Progenitor cell of endocrine pancreas (in vitro differentiated cells): ENCODE measurements around the gene SLC18A2. TPM values are rescaled to one million over a fixed set of nuclear protein-coding genes. Genes with fewer than 3 reads are reported as not detected.

Source experiments
- DNase-seq: peaks from one replicate; pipeline ENCODE4 v3.0.0; 2021; ENCODE audit warnings: low spot score; ENCODE audit not compliant: unreplicated experiment
- H3K27ac Mint-ChIP-seq: 2 replicates; pipeline ENCODE4 v1.8.0; 2021; ENCODE audit warnings: mild to moderate bottlenecking, moderate library complexity, mixed read lengths
- H3K27me3 Mint-ChIP-seq: 2 replicates; pipeline ENCODE4 v1.8.0; 2021; ENCODE audit warnings: mixed read lengths
- H3K36me3 Mint-ChIP-seq: 2 replicates; pipeline ENCODE4 v1.8.0; 2022; ENCODE audit warnings: mixed read lengths; ENCODE audit not compliant: insufficient read depth
- H3K4me1 Mint-ChIP-seq: 2 replicates; pipeline ENCODE4 v1.8.0; 2021; ENCODE audit warnings: low read depth, mixed read lengths
- H3K4me3 Mint-ChIP-seq: 2 replicates; pipeline ENCODE4 v1.8.0; 2021; ENCODE audit warnings: low read depth, mild to moderate bottlenecking, moderate library complexity, mixed read lengths
- H3K9me3 Mint-ChIP-seq: 2 replicates; pipeline ENCODE4 v1.8.0; 2021; ENCODE audit warnings: low read depth, mixed read lengths
- total RNA-seq: library from RNA; stranded (reverse); gene quantifications from 2 replicates; pipeline ENCODE4 v1.2.1, GENCODE V29; 2021
- TF ChIP-seq, protein P1 (sequence below): fragments of 200-600 bp; sonication (generic); IDR thresholded peaks from one replicate; pipeline ENCODE4 v1.5.0; 2021; ENCODE audit warnings: antibody characterized with exemption, mild to moderate bottlenecking; ENCODE audit not compliant: unreplicated experiment

Gene SLC18A2
- total RNA-seq, 1 donor from 2014 or later = 0.17 TPM

DNA sequence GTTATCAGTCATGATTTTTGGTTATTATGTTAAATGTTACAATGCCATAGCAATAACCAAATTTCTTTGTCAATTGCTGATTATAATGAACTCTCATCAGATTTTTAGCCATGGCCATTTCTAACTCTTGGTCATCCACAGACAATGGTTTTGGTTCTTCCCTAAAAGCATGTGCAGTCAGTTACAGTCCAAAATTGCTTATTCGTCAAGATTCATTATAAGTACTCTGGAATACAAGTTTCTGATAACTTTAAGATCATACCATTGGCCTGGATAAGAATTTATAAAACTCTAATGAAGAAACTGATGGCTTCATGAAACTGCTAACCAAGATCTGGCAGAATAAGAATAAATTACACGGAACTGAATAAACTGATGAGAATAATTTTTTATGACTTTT lies 83.5 kb downstream of the SLC18A2 start:
- Mint-ChIP-seq H3K4me1 (no peaks in the 10 kb centered on the region), H3K27ac (no peak overlapping the region), H3K27me3 (no peaks in the 10 kb centered on the region), H3K9me3 (no peaks in the 10 kb centered on the region), H3K36me3 (peaks cover 4% of the 10 kb centered on the region), H3K4me3 (no peak overlapping the region)
- TF ChIP-seq, protein P1, sequence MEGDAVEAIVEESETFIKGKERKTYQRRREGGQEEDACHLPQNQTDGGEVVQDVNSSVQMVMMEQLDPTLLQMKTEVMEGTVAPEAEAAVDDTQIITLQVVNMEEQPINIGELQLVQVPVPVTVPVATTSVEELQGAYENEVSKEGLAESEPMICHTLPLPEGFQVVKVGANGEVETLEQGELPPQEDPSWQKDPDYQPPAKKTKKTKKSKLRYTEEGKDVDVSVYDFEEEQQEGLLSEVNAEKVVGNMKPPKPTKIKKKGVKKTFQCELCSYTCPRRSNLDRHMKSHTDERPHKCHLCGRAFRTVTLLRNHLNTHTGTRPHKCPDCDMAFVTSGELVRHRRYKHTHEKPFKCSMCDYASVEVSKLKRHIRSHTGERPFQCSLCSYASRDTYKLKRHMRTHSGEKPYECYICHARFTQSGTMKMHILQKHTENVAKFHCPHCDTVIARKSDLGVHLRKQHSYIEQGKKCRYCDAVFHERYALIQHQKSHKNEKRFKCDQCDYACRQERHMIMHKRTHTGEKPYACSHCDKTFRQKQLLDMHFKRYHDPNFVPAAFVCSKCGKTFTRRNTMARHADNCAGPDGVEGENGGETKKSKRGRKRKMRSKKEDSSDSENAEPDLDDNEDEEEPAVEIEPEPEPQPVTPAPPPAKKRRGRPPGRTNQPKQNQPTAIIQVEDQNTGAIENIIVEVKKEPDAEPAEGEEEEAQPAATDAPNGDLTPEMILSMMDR = no peak
- no peak for DNase-seq

DNA sequence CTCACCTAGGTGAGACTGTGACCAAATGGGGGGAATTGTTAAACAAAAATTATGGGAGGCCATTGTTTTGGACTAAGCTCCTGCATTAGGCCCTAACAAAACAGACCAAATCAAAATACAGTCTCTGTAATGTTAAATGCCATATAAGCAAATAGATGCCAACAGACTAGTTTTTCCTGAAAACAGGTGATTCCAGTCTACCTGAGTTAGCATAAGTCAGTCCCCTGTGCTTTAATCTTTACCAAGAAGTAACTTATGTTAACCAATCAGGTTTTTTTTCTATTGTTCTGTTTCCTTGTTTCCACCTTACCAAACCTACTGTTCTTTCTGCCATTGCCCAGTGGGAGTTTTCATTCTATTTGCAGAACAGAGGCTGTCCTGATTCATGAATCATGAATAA lies 86.3 kb downstream of the SLC18A2 start:
- Mint-ChIP-seq H3K36me3 (peaks cover 8% of the 10 kb centered on the region), H3K4me1 (no peaks in the 10 kb centered on the region), H3K27ac (no peak overlapping the region), H3K4me3 (no peak overlapping the region), H3K27me3 (no peaks in the 10 kb centered on the region), H3K9me3 (no peaks in the 10 kb centered on the region)
- no peak for DNase-seq
- TF ChIP-seq, protein P1 = no peak

Other genes with a start within 250 kb of the SLC18A2 start
- gene SHTN1, start 235.9 kb upstream of the SLC18A2 start, total RNA-seq = 42.0 and 46.9 TPM in 2 replicates
- gene VAX1, start 102.8 kb upstream of the SLC18A2 start, total RNA-seq = not detected in 2 replicates
- gene KCNK18, start 43.6 kb upstream of the SLC18A2 start, total RNA-seq = not detected in 2 replicates
- 28.6 and 30.9 TPM in 2 replicates for gene PDZD8, start 134.3 kb downstream of the SLC18A2 start, total RNA-seq